Measurements from ENCODE around the gene RPAP2.
"Not testable (repeated sequence)": the region's sequence is repeated elsewhere in the genome, so short reads cannot be mapped to it uniquely, and the experiment has no call there.

Gene RPAP2

GRCh38 chr1:92356956-92357355 is 58.1 kb downstream of the RPAP2 start:
- H3K9me3 ChIP-seq (ENCODE audit: control insufficient read depth, low read length): peaks cover 4% of the 10 kb centered on the region
- DNase-seq (ENCODE audit: low read depth): peak; percentile 82
- peaks cover 51% of the 10 kb centered on the region for H3K36me3 ChIP-seq (ENCODE audit: control insufficient read depth, insufficient read depth, low read length, severe bottlenecking)
- H3K4me3 ChIP-seq (ENCODE audit: low read length): no peak overlapping the region
- H3K4me1 ChIP-seq (ENCODE audit: control insufficient read depth, insufficient read depth, low read length): peaks cover 13% of the 10 kb centered on the region
- no peak overlapping the region for H3K9ac ChIP-seq (ENCODE audit: low read length)
- H3K27me3 ChIP-seq (replicated peaks; ENCODE audit: control insufficient read depth, insufficient read depth, low read length): no peaks in the 10 kb centered on the region

- H3K36me3 ChIP-seq (ENCODE audit: control insufficient read depth, insufficient read depth, low read length, severe bottlenecking): peaks cover 34% of the 10 kb centered on the region
- peaks cover 13% of the 10 kb centered on the region for H3K4me1 ChIP-seq (ENCODE audit: control insufficient read depth, insufficient read depth, low read length)
- DNase-seq (ENCODE audit: low read depth): not testable (repeated sequence)
These were observed 60.5 kb downstream of the RPAP2 start for GRCh38 chr1:92359382-92359781.

GRCh38 chr1:92359986-92360385 is 61.1 kb downstream of the RPAP2 start:
- H3K4me3 ChIP-seq (ENCODE audit: low read length): no peak overlapping the region
- no peak for DNase-seq (ENCODE audit: low read depth)
- H3K4me1 ChIP-seq (ENCODE audit: control insufficient read depth, insufficient read depth, low read length): peaks cover 13% of the 10 kb centered on the region
- H3K36me3 ChIP-seq (ENCODE audit: control insufficient read depth, insufficient read depth, low read length, severe bottlenecking): peaks cover 34% of the 10 kb centered on the region
- no peaks in the 10 kb centered on the region for H3K27me3 ChIP-seq (replicated peaks; ENCODE audit: control insufficient read depth, insufficient read depth, low read length)
- no peaks in the 10 kb centered on the region for H3K9me3 ChIP-seq (ENCODE audit: control insufficient read depth, low read length)
- no peak overlapping the region for H3K9ac ChIP-seq (ENCODE audit: low read length)

More at GRCh38 chr1:92359382-92359781, 60.5 kb downstream of the RPAP2 start:
- H3K9me3 ChIP-seq (ENCODE audit: control insufficient read depth, low read length); H3K27me3 ChIP-seq (replicated peaks; ENCODE audit: control insufficient read depth, insufficient read depth, low read length); H3K4me3 ChIP-seq (ENCODE audit: low read length); H3K9ac ChIP-seq (ENCODE audit: low read length): not testable (repeated sequence)

GRCh38 chr1:92362970-92363369 is 64.1 kb downstream of the RPAP2 start:
- Histone ChIP-seq H3K27me3 (replicated peaks; ENCODE audit: control insufficient read depth, insufficient read depth, low read length) (no peaks in the 10 kb centered on the region), H3K4me3 (ENCODE audit: low read length) (no peak overlapping the region), H3K9ac (ENCODE audit: low read length) (no peak overlapping the region), H3K36me3 (ENCODE audit: control insufficient read depth, insufficient read depth, low read length, severe bottlenecking) (peaks cover 26% of the 10 kb centered on the region), H3K4me1 (ENCODE audit: control insufficient read depth, insufficient read depth, low read length) (peaks cover 8% of the 10 kb centered on the region), H3K9me3 (ENCODE audit: control insufficient read depth, low read length) (no peaks in the 10 kb centered on the region)
- DNase-seq (ENCODE audit: low read depth): no peak

GRCh38 chr1:92363401-92363800 is 64.5 kb downstream of the RPAP2 start:
- H3K4me1 ChIP-seq (ENCODE audit: control insufficient read depth, insufficient read depth, low read length): peaks cover 8% of the 10 kb centered on the region
- H3K27me3 ChIP-seq (replicated peaks; ENCODE audit: control insufficient read depth, insufficient read depth, low read length): no peaks in the 10 kb centered on the region
- no peak overlapping the region for H3K4me3 ChIP-seq (ENCODE audit: low read length)
- no peak overlapping the region for H3K9ac ChIP-seq (ENCODE audit: low read length)
- no peak for DNase-seq (ENCODE audit: low read depth)
- peaks cover 22% of the 10 kb centered on the region for H3K36me3 ChIP-seq (ENCODE audit: control insufficient read depth, insufficient read depth, low read length, severe bottlenecking)
- no peaks in the 10 kb centered on the region for H3K9me3 ChIP-seq (ENCODE audit: control insufficient read depth, low read length)

GRCh38 chr1:92365378-92366039 is 66.7 kb downstream of the RPAP2 start:
- Histone ChIP-seq H3K9ac (ENCODE audit: low read length) (no peak overlapping the region), H3K4me3 (ENCODE audit: low read length) (no peak overlapping the region), H3K36me3 (ENCODE audit: control insufficient read depth, insufficient read depth, low read length, severe bottlenecking) (peaks cover 14% of the 10 kb centered on the region), H3K9me3 (ENCODE audit: control insufficient read depth, low read length) (no peaks in the 10 kb centered on the region), H3K4me1 (ENCODE audit: control insufficient read depth, insufficient read depth, low read length) (peaks cover 3% of the 10 kb centered on the region), H3K27me3 (replicated peaks; ENCODE audit: control insufficient read depth, insufficient read depth, low read length) (no peaks in the 10 kb centered on the region)
- DNase-seq (ENCODE audit: low read depth): no peak

- H3K4me1 ChIP-seq (ENCODE audit: control insufficient read depth, insufficient read depth, low read length): no peaks in the 10 kb centered on the region
- no peaks in the 10 kb centered on the region for H3K27me3 ChIP-seq (replicated peaks; ENCODE audit: control insufficient read depth, insufficient read depth, low read length)
- H3K4me3 ChIP-seq (ENCODE audit: low read length): no peak overlapping the region
- H3K9me3 ChIP-seq (ENCODE audit: control insufficient read depth, low read length): no peaks in the 10 kb centered on the region
- no peak for DNase-seq (ENCODE audit: low read depth)
- peaks cover 14% of the 10 kb centered on the region for H3K36me3 ChIP-seq (ENCODE audit: control insufficient read depth, insufficient read depth, low read length, severe bottlenecking)
- no peak overlapping the region for H3K9ac ChIP-seq (ENCODE audit: low read length)
These were observed 67.2 kb downstream of the RPAP2 start for GRCh38 chr1:92366040-92366395.

GRCh38 chr1:92367496-92367895 is 68.6 kb downstream of the RPAP2 start:
- Histone ChIP-seq H3K9ac (ENCODE audit: low read length) (no peak overlapping the region), H3K4me3 (ENCODE audit: low read length) (no peak overlapping the region), H3K4me1 (ENCODE audit: control insufficient read depth, insufficient read depth, low read length) (no peaks in the 10 kb centered on the region), H3K36me3 (ENCODE audit: control insufficient read depth, insufficient read depth, low read length, severe bottlenecking) (peaks cover 14% of the 10 kb centered on the region), H3K9me3 (ENCODE audit: control insufficient read depth, low read length) (no peaks in the 10 kb centered on the region), H3K27me3 (replicated peaks; ENCODE audit: control insufficient read depth, insufficient read depth, low read length) (no peaks in the 10 kb centered on the region)
- DNase-seq (ENCODE audit: low read depth): no peak

- no peak overlapping the region for H3K4me3 ChIP-seq (ENCODE audit: low read length)
- no peak overlapping the region for H3K9ac ChIP-seq (ENCODE audit: low read length)
- peaks cover 8% of the 10 kb centered on the region for H3K36me3 ChIP-seq (ENCODE audit: control insufficient read depth, insufficient read depth, low read length, severe bottlenecking)
- H3K9me3 ChIP-seq (ENCODE audit: control insufficient read depth, low read length): no peaks in the 10 kb centered on the region
- H3K27me3 ChIP-seq (replicated peaks; ENCODE audit: control insufficient read depth, insufficient read depth, low read length): no peaks in the 10 kb centered on the region
- DNase-seq (ENCODE audit: low read depth): no peak
- H3K4me1 ChIP-seq (ENCODE audit: control insufficient read depth, insufficient read depth, low read length): no peaks in the 10 kb centered on the region
These were observed 73.3 kb downstream of the RPAP2 start for GRCh38 chr1:92372164-92372563.

- no peak for DNase-seq (ENCODE audit: low read depth)
- H3K4me1 ChIP-seq (ENCODE audit: control insufficient read depth, insufficient read depth, low read length): no peaks in the 10 kb centered on the region
These were observed 75.4 kb downstream of the RPAP2 start for GRCh38 chr1:92374223-92374622.

GRCh38 chr1:92376345-92376744 is 77.5 kb downstream of the RPAP2 start:
- H3K9ac ChIP-seq (ENCODE audit: low read length): no peak overlapping the region

More at GRCh38 chr1:92374223-92374622, 75.4 kb downstream of the RPAP2 start:
- Histone ChIP-seq H3K4me3 (ENCODE audit: low read length) (no peak overlapping the region), H3K9me3 (ENCODE audit: control insufficient read depth, low read length) (no peaks in the 10 kb centered on the region), H3K27me3 (replicated peaks; ENCODE audit: control insufficient read depth, insufficient read depth, low read length) (no peaks in the 10 kb centered on the region), H3K36me3 (ENCODE audit: control insufficient read depth, insufficient read depth, low read length, severe bottlenecking) (peaks cover 5% of the 10 kb centered on the region), H3K9ac (ENCODE audit: low read length) (no peak overlapping the region)

GRCh38 chr1:92377991-92378390 is 79.1 kb downstream of the RPAP2 start:
- not testable (repeated sequence) for H3K4me3 ChIP-seq (ENCODE audit: low read length); DNase-seq (ENCODE audit: low read depth); H3K4me1 ChIP-seq (ENCODE audit: control insufficient read depth, insufficient read depth, low read length); H3K9ac ChIP-seq (ENCODE audit: low read length); H3K27me3 ChIP-seq (replicated peaks; ENCODE audit: control insufficient read depth, insufficient read depth, low read length); H3K9me3 ChIP-seq (ENCODE audit: control insufficient read depth, low read length)
- peaks cover 11% of the 10 kb centered on the region for H3K36me3 ChIP-seq (ENCODE audit: control insufficient read depth, insufficient read depth, low read length, severe bottlenecking)

More at GRCh38 chr1:92376345-92376744, 77.5 kb downstream of the RPAP2 start:
- Histone ChIP-seq H3K4me1 (ENCODE audit: control insufficient read depth, insufficient read depth, low read length) (no peaks in the 10 kb centered on the region), H3K4me3 (ENCODE audit: low read length) (no peak overlapping the region), H3K27me3 (replicated peaks; ENCODE audit: control insufficient read depth, insufficient read depth, low read length) (no peaks in the 10 kb centered on the region), H3K9me3 (ENCODE audit: control insufficient read depth, low read length) (no peaks in the 10 kb centered on the region), H3K36me3 (ENCODE audit: control insufficient read depth, insufficient read depth, low read length, severe bottlenecking) (peaks cover 9% of the 10 kb centered on the region)
- no peak for DNase-seq (ENCODE audit: low read depth)
